Effector CD4-positive, alpha-beta T cell (primary cell): ENCODE measurements around the gene SLC38A6.

Source experiments
- DNase-seq: peaks from one replicate; pipeline ENCODE4 v3.0.0-alpha.2; 2020

Gene SLC38A6

GRCh38 chr14:60981633-60982455 is 799 bp downstream of the SLC38A6 start:
- DNase-seq, result no peak

- no peak for DNase-seq
Measured at GRCh38 chr14:60984196-60984595, 3.2 kb downstream of the SLC38A6 start.

- no peak for DNase-seq
Measured at GRCh38 chr14:60986500-60986899, 5.5 kb downstream of the SLC38A6 start.

GRCh38 chr14:60989599-60989998 is 8.6 kb downstream of the SLC38A6 start:
- DNase-seq, result no peak

- DNase-seq, result no peak
Measured at GRCh38 chr14:60998617-60999016, 17.6 kb downstream of the SLC38A6 start.

GRCh38 chr14:60999536-60999935 is 18.5 kb downstream of the SLC38A6 start:
- DNase-seq, result no peak

GRCh38 chr14:61003571-61003970 is 22.5 kb downstream of the SLC38A6 start:
- DNase-seq, result no peak

GRCh38 chr14:61019537-61019936 is 38.5 kb downstream of the SLC38A6 start:
- DNase-seq, result no peak

- DNase-seq, result peak; percentile 27
Measured at GRCh38 chr14:61025251-61026223, 44.5 kb downstream of the SLC38A6 start.

- no peak for DNase-seq
Measured at GRCh38 chr14:61026526-61026925, 45.5 kb downstream of the SLC38A6 start.

GRCh38 chr14:61031026-61031425 is 50.0 kb downstream of the SLC38A6 start:
- no peak for DNase-seq

GRCh38 chr14:61033054-61033453 is 52.0 kb downstream of the SLC38A6 start:
- DNase-seq, result no peak

GRCh38 chr14:61033855-61034254 is 52.8 kb downstream of the SLC38A6 start:
- DNase-seq, result no peak

GRCh38 chr14:61034416-61035120 is 53.5 kb downstream of the SLC38A6 start:
- no peak for DNase-seq

GRCh38 chr14:61037215-61037614 is 56.2 kb downstream of the SLC38A6 start:
- no peak for DNase-seq

- DNase-seq, result no peak
Measured at GRCh38 chr14:61041704-61042103, 60.7 kb downstream of the SLC38A6 start.

- no peak for DNase-seq
Measured at GRCh38 chr14:61042220-61042619, 61.2 kb downstream of the SLC38A6 start.

- DNase-seq, result no peak
Measured at GRCh38 chr14:61043506-61043905, 62.5 kb downstream of the SLC38A6 start.

GRCh38 chr14:61047021-61047420 is 66.0 kb downstream of the SLC38A6 start:
- no peak for DNase-seq

- DNase-seq, result no peak
Measured at GRCh38 chr14:61048640-61049039, 67.6 kb downstream of the SLC38A6 start.

GRCh38 chr14:61050417-61050816 is 69.4 kb downstream of the SLC38A6 start:
- no peak for DNase-seq

GRCh38 chr14:61051051-61051450 is 70.0 kb downstream of the SLC38A6 start:
- DNase-seq, result no peak

GRCh38 chr14:61051621-61052020 is 70.6 kb downstream of the SLC38A6 start:
- no peak for DNase-seq
